GM19035 (cell line): ENCODE measurements around the gene PDE1A.
"Not testable (repeated sequence)": the region's sequence is repeated elsewhere in the genome, so short reads cannot be mapped to it uniquely, and the experiment has no call there.

ENCODE experiments used
- ATAC-seq: cut with Tn5 transposase; IDR thresholded peaks from one replicate; pipeline ENCODE4 v1.9.1; 2021; ENCODE audit not compliant: unreplicated experiment

The PDE1A gene

GRCh38 chr2:182281276-182281675, 145.6 kb downstream of the PDE1A start:
- no peak for ATAC-seq

DNA sequence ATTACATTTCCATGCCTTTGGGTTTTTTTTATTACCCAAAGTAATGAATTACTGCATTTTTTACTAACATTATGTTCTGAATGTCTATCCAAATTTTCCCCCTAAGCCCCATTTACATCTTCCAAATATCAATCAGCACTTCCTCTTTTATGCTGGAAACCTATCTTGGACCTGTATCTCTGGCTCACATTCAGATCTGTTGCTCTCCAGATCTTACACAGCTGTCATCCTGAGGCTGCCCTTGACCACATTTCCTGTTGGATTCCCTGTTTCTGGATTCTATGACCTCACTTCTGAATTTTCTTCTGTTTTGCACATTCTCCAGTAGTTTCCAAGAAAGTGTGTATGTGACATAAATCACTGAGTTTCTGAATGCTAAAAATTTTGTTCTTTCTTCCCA, 146.7 kb downstream of the PDE1A start:
- no peak for ATAC-seq

- ATAC-seq: not testable (repeated sequence)
Measured at GRCh38 chr2:182276662-182277061, 150.2 kb downstream of the PDE1A start.

DNA sequence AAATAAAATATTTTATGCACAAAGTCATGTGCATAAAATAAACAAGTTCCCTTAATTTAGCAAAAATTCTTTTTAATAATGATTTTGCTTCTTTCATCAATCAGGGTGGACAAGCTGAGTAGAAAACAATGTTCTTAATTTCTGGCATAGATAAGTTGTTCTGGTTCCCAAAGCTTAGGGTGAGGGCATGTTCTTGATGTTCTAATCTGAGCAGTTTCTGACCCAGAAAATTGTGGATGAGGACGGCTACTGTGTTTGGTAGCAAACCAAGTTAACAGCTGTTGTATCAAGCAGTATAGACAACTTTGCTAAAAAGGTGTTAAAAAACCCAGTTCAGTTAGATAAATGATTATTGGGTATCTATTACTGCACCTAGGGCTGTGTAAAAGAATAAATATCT, 158.9 kb downstream of the PDE1A start:
- no peak for ATAC-seq

DNA sequence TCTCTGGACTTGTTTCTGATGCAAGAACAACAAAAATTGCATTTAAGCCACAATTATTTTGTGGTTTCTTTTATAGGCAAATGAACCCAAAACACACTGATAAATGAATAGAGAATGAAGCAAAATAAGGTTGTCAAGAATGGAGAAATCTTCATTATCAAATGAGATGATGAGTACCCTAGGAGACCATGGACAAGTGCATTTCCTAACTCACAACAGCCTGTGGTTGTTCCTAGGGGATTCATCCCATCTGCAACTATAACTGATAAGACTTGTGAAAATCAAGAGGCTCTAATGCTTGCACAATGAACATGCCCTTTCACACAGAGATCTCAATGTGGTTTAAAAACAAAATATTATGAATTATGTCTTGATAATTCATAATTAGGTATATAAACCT, 159.9 kb downstream of the PDE1A start:
- ATAC-seq: no peak

- ATAC-seq: no peak
Measured at GRCh38 chr2:182265718-182266117, 161.1 kb downstream of the PDE1A start.

GRCh38 chr2:182261860-182262387, 164.9 kb downstream of the PDE1A start:
- ATAC-seq: no peak

DNA sequence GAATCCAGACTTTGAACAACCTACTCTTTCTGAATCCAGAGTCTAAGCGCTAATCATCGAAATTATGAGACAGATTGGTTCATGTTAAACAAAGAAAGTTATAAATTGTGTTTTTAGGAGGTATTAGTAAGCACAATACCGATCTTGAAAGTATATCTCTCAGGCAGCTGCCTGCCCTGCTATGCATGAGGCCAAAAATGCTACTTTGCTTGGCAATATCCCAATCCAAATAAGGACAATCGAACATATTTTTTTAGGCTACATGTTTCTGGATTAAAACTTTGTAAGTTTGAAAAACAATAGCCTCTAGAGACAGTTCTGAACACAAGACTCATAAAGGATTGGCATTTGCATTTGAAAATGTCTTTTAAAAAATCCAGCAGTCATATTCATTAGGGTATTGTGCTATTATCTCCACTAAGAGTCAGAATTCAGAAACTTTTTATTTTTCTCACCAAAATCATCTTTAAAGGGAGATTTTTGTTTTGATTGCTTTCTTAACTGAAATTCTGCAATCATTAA, 167.1 kb downstream of the PDE1A start:
- ATAC-seq: no peak

- no peak for ATAC-seq
Measured at GRCh38 chr2:182252534-182252933, 174.3 kb downstream of the PDE1A start.

- no peak for ATAC-seq
Measured at GRCh38 chr2:182248898-182249297, 177.9 kb downstream of the PDE1A start.

- no peak for ATAC-seq
Measured at GRCh38 chr2:182248362-182248761, 178.5 kb downstream of the PDE1A start.

DNA sequence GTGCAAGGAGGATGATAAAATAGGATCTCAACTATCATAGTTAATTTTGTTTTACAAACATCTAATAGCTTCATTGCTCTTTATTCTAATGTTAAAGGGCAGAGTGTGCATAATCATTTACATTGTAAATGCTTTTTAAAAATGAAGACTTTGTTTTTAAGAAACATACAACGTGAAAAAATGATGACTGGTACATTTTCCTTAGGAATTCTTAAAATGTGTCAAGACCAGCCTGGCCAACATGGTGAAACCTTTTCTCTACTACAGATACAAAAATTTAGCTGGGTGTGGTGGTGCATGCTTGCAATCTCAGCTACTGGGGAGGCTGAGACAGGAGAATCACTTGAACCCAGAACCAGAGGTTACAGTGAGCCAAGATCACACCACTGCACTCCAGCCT, 179.0 kb downstream of the PDE1A start:
- no peak for ATAC-seq

DNA sequence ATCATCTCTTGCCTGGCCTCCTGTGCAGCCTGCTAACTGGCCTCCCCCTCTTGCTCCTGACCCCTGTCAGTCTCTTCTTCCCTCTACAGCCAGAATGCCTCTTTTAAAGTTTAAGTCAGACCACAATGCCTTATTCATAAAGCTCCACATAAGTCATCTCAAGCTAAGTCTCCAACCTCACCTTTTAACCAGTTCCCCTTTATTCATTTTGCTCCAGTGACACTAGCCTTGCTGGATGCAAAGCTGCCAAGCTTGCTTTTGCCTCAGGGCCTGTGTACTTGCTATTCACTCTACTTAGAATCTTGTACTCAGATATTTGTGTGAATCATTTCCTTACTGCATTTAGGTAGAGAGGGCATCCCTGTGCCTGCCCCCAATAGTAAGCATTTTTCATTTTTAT, 180.9 kb downstream of the PDE1A start:
- ATAC-seq: no peak

- no peak for ATAC-seq
Measured at GRCh38 chr2:182242609-182243008, 184.2 kb downstream of the PDE1A start.

DNA sequence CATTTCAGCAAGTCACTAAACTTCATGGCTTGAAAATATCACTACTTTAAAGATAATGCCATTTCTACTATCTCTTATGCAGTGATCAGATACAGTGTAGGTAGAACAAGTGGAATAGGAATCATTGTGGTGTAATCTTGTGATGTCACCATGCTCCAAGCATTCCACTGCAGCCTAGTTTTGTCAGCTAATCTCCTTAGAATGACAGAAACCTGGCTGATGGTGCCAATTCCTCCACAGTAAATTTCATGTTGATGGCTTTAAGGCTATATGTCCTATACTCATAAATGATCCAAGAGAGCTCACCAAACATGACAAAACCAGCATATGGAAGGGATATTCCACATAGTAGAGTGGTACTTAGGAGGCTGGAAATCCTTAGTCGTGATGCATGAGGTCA, 184.9 kb downstream of the PDE1A start:
- ATAC-seq: no peak

- ATAC-seq: peak; percentile 100
Measured at GRCh38 chr2:182240862-182241371, 185.9 kb downstream of the PDE1A start.

GRCh38 chr2:182230561-182230960, 196.3 kb downstream of the PDE1A start:
- ATAC-seq: no peak

DNA sequence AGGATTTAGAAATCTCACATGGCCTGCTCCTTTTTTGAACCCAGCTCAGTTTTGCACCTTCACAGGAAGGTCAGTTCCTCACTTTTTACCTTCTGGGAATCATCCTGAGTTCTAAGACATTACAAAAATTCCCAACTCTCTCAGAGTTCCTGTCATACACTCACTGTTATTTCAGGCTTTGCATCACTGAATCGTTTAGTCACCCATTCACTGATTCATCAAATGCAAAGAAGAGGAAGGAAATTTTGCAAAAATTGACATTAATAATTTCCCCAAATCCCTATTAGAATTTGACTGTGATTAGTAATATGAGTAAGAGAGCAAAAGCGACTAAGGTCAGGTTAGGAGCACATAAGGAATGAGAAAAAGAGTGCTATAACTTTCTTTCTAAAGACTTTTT, 197.5 kb downstream of the PDE1A start:
- no peak for ATAC-seq

- no peak for ATAC-seq
Measured at GRCh38 chr2:182228741-182229140, 198.1 kb downstream of the PDE1A start.

DNA sequence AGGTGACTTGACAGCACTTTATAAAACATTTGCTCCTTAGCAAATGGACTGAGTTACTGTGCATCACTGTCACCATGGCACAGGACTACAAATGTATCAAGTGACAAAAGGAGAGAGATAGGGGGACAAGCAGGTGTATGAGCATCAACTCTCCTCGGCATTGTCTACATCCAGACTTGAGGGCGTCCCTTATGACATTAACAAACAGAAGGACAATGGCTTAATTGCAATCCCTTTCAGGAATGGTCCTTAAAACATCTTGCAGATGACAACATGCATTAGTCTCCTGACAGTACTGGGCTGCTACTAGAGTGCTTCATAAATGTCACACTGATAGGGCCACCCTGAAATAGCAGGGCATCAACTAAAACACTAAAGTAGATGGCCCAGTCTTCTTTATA, 198.8 kb downstream of the PDE1A start:
- no peak for ATAC-seq

- ATAC-seq: no peak
Measured at GRCh38 chr2:182226807-182227206, 200.0 kb downstream of the PDE1A start.

GRCh38 chr2:182224669-182225068, 202.2 kb downstream of the PDE1A start:
- ATAC-seq: no peak

DNA sequence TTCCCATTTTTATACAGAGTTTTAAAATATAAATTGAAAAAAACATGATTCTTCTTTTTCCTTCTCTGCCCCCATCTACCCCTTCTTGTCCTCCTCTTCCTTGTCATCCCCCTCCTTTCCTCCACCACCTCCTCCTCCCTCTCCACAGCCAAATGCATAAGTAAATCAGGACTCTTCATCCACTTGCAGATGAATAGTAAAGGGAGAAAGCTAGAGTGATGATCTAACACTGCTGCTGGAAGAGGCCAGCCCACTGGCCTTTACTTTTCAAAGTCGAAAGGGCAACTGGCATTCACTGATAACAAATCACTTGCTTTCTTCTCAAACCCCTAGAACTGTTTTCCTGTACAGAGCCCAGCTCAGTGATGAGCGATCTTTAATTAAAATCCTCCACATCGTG, 205.8 kb downstream of the PDE1A start:
- ATAC-seq: no peak
